ENCODE results near the gene DNAH14. TPM values are rescaled to one million over a fixed set of nuclear protein-coding genes. Genes with fewer than 3 reads are reported as not detected.

DNAH14 gene
- total and polyA plus RNA-seq, 9 of the 15 experiments (the other 6 are each of a cell fraction or from before 2014, with no cell fraction given) = 58.4 to 142 (median 98.4) TPM

DNA sequence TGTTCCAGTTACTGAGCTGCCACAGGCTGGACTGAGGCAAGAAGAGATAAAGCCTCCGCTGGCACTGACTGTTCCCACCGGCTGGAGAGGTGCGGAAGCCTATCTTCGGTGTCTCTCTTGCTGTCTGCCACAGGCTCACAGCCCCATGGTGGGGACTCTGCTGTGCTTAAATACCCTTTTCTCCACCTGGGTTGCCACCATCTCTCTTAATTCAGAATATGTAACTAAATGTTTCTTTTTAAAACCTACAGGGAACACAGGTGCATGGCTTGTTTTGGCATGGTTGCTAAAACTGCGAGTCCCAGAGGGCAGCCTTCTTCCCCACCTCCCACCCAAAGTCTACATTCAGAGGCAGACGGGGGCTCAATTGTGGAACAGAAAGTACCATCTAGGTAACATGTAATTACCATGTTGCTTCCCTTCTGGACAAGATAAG is 506.5 kb downstream of the DNAH14 start:
- Histone ChIP-seq H3K9ac (ENCODE audit: insufficient read depth in 1 of 2, low read depth in 2 of 2, low read length in 2 of 2) (peak overlapping the region in 1 of 2 experiments; percentile 68; a peak in 1 of 4 replicates), H3K9me3 (replicated peaks; ENCODE audit: control insufficient read depth, insufficient read depth, low read depth, low read length) (peaks cover 5% of the 10 kb centered on the region; the same call in 1 of the 2 replicates), H3K79me2 (ENCODE audit: control insufficient read depth, insufficient read depth, low read length) (no peaks in the 10 kb centered on the region), H3K4me1 (replicated peaks in 1 of 2; ENCODE audit: control insufficient read depth in 2 of 2, insufficient read depth in 2 of 2, low read length in 2 of 2) (peaks cover 7 to 18% of the 10 kb centered on the region in 2 experiments; a peak in 4 of 5 replicates), H2AFZ (ENCODE audit: low read depth, low read length) (peak overlapping the region; percentile 75), H3K27me3 (ENCODE audit: control insufficient read depth in 2 of 2, insufficient read depth in 2 of 2, low read length in 2 of 2) (no peaks in the 10 kb centered on the region), H3K4me3 (no peak overlapping the region), H3K27ac (ENCODE audit: extremely low read depth, low read depth, low read length) (0 out of 3 replicates have a peak overlapping the region, but pooled peaks have one; percentile 14), H3K9me1 (ENCODE audit: control insufficient read depth, insufficient read depth, low read length) (no peaks in the 10 kb centered on the region), H3K36me3 (ENCODE audit: control insufficient read depth, insufficient read depth, low read length) (no peaks in the 10 kb centered on the region), H4K20me1 (replicated peaks; ENCODE audit: control insufficient read depth, insufficient read depth, low read length) (no peaks in the 10 kb centered on the region), H3K4me2 (ENCODE audit: insufficient read depth, low read length) (peak overlapping the region; percentile 28; the same call in 1 of the 2 replicates)
- WGBS (ENCODE audit: insufficient coverage, low coverage, missing lambda C conversion rate) = 17% methylated on average over 6 of the region's 6 CpGs
- DNase-seq (ENCODE audit: extremely low read depth in 1 of 4, low spot score in 3 of 4) (peak in 2 of 4 experiments; percentile 53 to 64), ATAC-seq (peak; percentile 80), FAIRE-seq (peak; percentile 69)
- CTCF ChIA-PET (ENCODE audit: low intra/inter-chr PET ratio) = no interaction called here
- intact Hi-C loops (cut with micrococcal nuclease) = no loop called here
- BruUV-seq (replicated peaks) = no TSS peak
- POLR2A ChIA-PET = interaction anchor here (0.6 kb wide), 1 partner anchor 17 kb away, joined by 3 read pairs; no protein-coding TSS in a partner anchor
- in situ Hi-C loops (cut with MboI) = no loop called here
- TF ChIP-seq SMAD4 (CRISPR knock-in tag; conservative IDR thresholded peaks at IDR 0.05) (0 out of 2 replicates have a peak, but pooled peaks have one; percentile 33), FOXA1 (IDR thresholded peaks at IDR 0.05; ENCODE audit: borderline replicate concordance) (no peak), FOXA3 (CRISPR knock-in tag; conservative IDR thresholded peaks at IDR 0.05 in 1 of 2, IDR thresholded peaks at IDR 0.05 in 1 of 2) (no peak), BRD4 (IDR thresholded peaks at IDR 0.05) (no peak), BRD9 (IDR thresholded peaks at IDR 0.05; ENCODE audit: low read depth, partially characterized antibody) (no peak), MAZ (CRISPR knock-in tag; conservative IDR thresholded peaks at IDR 0.05 in 1 of 2, IDR thresholded peaks at IDR 0.05 in 1 of 2) (peak in 1 of 2 experiments; percentile 32; a peak in 1 of 4 replicates), SMARCA4 (IDR thresholded peaks at IDR 0.05) (0 out of 2 replicates have a peak, but pooled peaks have one; percentile 1), KLF1 (tag; IDR thresholded peaks at IDR 0.05) (no peak), ARID1B (IDR thresholded peaks at IDR 0.05) (0 out of 2 replicates have a peak, but pooled peaks have one; percentile 16), DPF2 (IDR thresholded peaks at IDR 0.05) (peak; percentile 7; the same call in 1 of the 2 replicates)
- TF ChIP-seq, protein P1, sequence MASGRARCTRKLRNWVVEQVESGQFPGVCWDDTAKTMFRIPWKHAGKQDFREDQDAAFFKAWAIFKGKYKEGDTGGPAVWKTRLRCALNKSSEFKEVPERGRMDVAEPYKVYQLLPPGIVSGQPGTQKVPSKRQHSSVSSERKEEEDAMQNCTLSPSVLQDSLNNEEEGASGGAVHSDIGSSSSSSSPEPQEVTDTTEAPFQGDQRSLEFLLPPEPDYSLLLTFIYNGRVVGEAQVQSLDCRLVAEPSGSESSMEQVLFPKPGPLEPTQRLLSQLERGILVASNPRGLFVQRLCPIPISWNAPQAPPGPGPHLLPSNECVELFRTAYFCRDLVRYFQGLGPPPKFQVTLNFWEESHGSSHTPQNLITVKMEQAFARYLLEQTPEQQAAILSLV (tag; IDR thresholded peaks at IDR 0.05) = no peak
- TF ChIP-seq, protein P2, sequence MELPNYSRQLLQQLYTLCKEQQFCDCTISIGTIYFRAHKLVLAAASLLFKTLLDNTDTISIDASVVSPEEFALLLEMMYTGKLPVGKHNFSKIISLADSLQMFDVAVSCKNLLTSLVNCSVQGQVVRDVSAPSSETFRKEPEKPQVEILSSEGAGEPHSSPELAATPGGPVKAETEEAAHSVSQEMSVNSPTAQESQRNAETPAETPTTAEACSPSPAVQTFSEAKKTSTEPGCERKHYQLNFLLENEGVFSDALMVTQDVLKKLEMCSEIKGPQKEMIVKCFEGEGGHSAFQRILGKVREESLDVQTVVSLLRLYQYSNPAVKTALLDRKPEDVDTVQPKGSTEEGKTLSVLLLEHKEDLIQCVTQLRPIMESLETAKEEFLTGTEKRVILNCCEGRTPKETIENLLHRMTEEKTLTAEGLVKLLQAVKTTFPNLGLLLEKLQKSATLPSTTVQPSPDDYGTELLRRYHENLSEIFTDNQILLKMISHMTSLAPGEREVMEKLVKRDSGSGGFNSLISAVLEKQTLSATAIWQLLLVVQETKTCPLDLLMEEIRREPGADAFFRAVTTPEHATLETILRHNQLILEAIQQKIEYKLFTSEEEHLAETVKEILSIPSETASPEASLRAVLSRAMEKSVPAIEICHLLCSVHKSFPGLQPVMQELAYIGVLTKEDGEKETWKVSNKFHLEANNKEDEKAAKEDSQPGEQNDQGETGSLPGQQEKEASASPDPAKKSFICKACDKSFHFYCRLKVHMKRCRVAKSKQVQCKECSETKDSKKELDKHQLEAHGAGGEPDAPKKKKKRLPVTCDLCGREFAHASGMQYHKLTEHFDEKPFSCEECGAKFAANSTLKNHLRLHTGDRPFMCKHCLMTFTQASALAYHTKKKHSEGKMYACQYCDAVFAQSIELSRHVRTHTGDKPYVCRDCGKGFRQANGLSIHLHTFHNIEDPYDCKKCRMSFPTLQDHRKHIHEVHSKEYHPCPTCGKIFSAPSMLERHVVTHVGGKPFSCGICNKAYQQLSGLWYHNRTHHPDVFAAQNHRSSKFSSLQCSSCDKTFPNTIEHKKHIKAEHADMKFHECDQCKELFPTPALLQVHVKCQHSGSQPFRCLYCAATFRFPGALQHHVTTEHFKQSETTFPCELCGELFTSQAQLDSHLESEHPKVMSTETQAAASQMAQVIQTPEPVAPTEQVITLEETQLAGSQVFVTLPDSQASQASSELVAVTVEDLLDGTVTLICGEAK (IDR thresholded peaks at IDR 0.05) = no peak
- TF ChIP-seq, protein P2 (CRISPR knock-in tag; IDR thresholded peaks at IDR 0.05) = no peak

Measured in K562 (cell line).